A549 (cell line): ENCODE data around the gene NFE2. TPM values are rescaled to one million over a fixed set of nuclear protein-coding genes. Genes with fewer than 3 reads are reported as not detected.
"Not testable (repeated sequence)": the region's sequence is repeated elsewhere in the genome, so short reads cannot be mapped to it uniquely, and the experiment has no call there.

Source experiments
- ATAC-seq, 2 experiments: fragments of 200-7000 bp in 1 of 2; fragments of >200 bp in 1 of 2; cut with Nextera tagmentation in 1 of 2; cut with Tn5 transposase in 1 of 2; 3 replicates each; pipeline versions ENCODE4 v1.8.0 to v1.9.1; 2018 to 2020; ENCODE audit warnings: mild to moderate bottlenecking in 1 of 2, moderate library complexity in 1 of 2
- CTCF ChIA-PET: fragments of 300-600 bp; sonication (Branson Sonifier 250); formaldehyde crosslinking; extraction: SDS; loops from one replicate; lab custom pipeline; 2021; ENCODE audit warnings: antibody characterized with exemption, inconsistent platforms; lab: Yijun Ruan, JAX
- POLR2A ChIA-PET: fragments of 350-600 bp; formaldehyde crosslinking; extraction: SDS; loops from one replicate; lab custom pipeline; 2021; ENCODE audit warnings: antibody characterized with exemption, inconsistent platforms; lab: Yijun Ruan, JAX
- DNase-seq, 2 experiments: peaks; one replicate each; pipeline versions ENCODE4 v3.0.0 to v3.0.0-alpha.2; 2011 to 2016; ENCODE audit warnings: low read depth in 1 of 2, low spot score in 1 of 2
- FAIRE-seq: peaks from 2 replicates; lab custom pipeline; 2011; peaks lifted over from hg19 to GRCh38; lab: Jason Lieb, UNC
- H3K27ac ChIP-seq, 2 experiments: fragments of >200 bp; sonication (Bioruptor Twin); formaldehyde crosslinking; 3 replicates each; pipeline ENCODE4 v1.5.1; 2016 to 2017
- H3K4me1 ChIP-seq: fragments of >200 bp; sonication (Bioruptor Twin); formaldehyde crosslinking; 3 replicates; pipeline ENCODE4 v1.6.1; 2016
- H3K4me2 ChIP-seq: fragments of >200 bp; sonication (Bioruptor Twin); formaldehyde crosslinking; 3 replicates; pipeline ENCODE4 v1.6.1; 2016
- H3K4me3 ChIP-seq: fragments of >200 bp; sonication (Bioruptor Twin); formaldehyde crosslinking; 3 replicates; pipeline ENCODE4 v1.5.1; 2016
- H3K9me3 ChIP-seq: fragments of >200 bp; sonication (Bioruptor Twin); formaldehyde crosslinking; 3 replicates; pipeline ENCODE4 v1.6.1; 2016
- ATOH8 ChIP-seq: fragments of 250-450 bp; sonication (Bioruptor Pico); IDR thresholded peaks from 2 replicates; pipeline ENCODE4 v1.5.0; 2020; ENCODE audit warnings: low read depth, mild to moderate bottlenecking, moderate library complexity
- BHLHE40 ChIP-seq: IDR thresholded peaks from 2 replicates; pipeline ENCODE4 v1.6.1; 2012; ENCODE audit warnings: low read depth, low read length, inconsistent platforms
- CEBPB ChIP-seq, 2 experiments: fragments of >200 bp in 1 of 2; sonication (Bioruptor Twin) in 1 of 2; formaldehyde crosslinking in 1 of 2; IDR thresholded peaks; 2 replicates each; pipeline ENCODE4 v1.6.1; 2012 to 2016
- CHD2 ChIP-seq: fragments of 150-350 bp; IDR thresholded peaks from 2 replicates; pipeline ENCODE4 v1.6.1; 2014; ENCODE audit warnings: low read length; ENCODE audit not compliant: partially characterized antibody
- CTCF ChIP-seq: fragments of >200 bp; sonication (Bioruptor Twin); formaldehyde crosslinking; IDR thresholded peaks from 3 replicates; pipeline ENCODE4 v1.5.1; 2016
- ESRRA ChIP-seq: fragments of 150-350 bp; IDR thresholded peaks from 2 replicates; pipeline ENCODE4 v1.6.1; 2014; ENCODE audit warnings: mild to moderate bottlenecking, low read length, borderline replicate concordance
- FOSB ChIP-seq: fragments of 250-450 bp; sonication (Bioruptor Pico); IDR thresholded peaks from 2 replicates; pipeline ENCODE4 v1.5.0; 2020; ENCODE audit warnings: mild to moderate bottlenecking, moderate library complexity
- FOXS1 ChIP-seq: fragments of 250-450 bp; sonication (Bioruptor Pico); IDR thresholded peaks from 2 replicates; pipeline ENCODE4 v1.5.0; 2020; ENCODE audit warnings: mild to moderate bottlenecking, moderate library complexity
- HEYL ChIP-seq: fragments of 250-450 bp; sonication (Bioruptor Pico); IDR thresholded peaks from 2 replicates; pipeline ENCODE4 v1.8.0; 2021; ENCODE audit warnings: mild to moderate bottlenecking, moderate library complexity
- HMGXB4 ChIP-seq: fragments of 250-450 bp; sonication (Bioruptor Pico); IDR thresholded peaks from 2 replicates; pipeline ENCODE4 v1.5.0; 2021; ENCODE audit warnings: mild to moderate bottlenecking, moderate library complexity, borderline replicate concordance
- HOXA7 ChIP-seq: fragments of 250-450 bp; sonication (Bioruptor Pico); IDR thresholded peaks from 2 replicates; pipeline ENCODE4 v1.5.0; 2020; ENCODE audit warnings: mild to moderate bottlenecking, moderate library complexity
- JUN ChIP-seq, 2 experiments: fragments of >200 bp; sonication (Bioruptor Twin); formaldehyde crosslinking; IDR thresholded peaks; 2 replicates in 1 of 2; 3 replicates in 1 of 2; pipeline ENCODE4 v1.6.1; 2016 to 2017
- KDM5A ChIP-seq: fragments of 200-600 bp; sonication (generic); IDR thresholded peaks from 2 replicates; pipeline ENCODE4 v1.6.1; 2016; ENCODE audit warnings: antibody characterized with exemption, mild to moderate bottlenecking
- MAFK ChIP-seq: fragments of 450-650 bp; IDR thresholded peaks from 2 replicates; pipeline ENCODE4 v1.6.1; 2014; ENCODE audit not compliant: partially characterized antibody
- MAX ChIP-seq: IDR thresholded peaks from 2 replicates; pipeline ENCODE4 v1.6.1; 2012
- MYC ChIP-seq: IDR thresholded peaks from 2 replicates; pipeline ENCODE4 v1.6.1; 2012; ENCODE audit warnings: mild to moderate bottlenecking, inconsistent platforms, low read length, improper control_type of control experiment, borderline replicate concordance
- NPAS2 ChIP-seq: fragments of 250-450 bp; sonication (Bioruptor Pico); IDR thresholded peaks from 2 replicates; pipeline ENCODE4 v1.8.0; 2022; ENCODE audit warnings: mild to moderate bottlenecking, moderate library complexity, borderline replicate concordance
- PBX3 ChIP-seq: IDR thresholded peaks from 2 replicates; pipeline ENCODE4 v1.6.1; 2012
- PHF8 ChIP-seq: fragments of 200-600 bp; sonication (generic); IDR thresholded peaks from 2 replicates; pipeline ENCODE4 v1.6.1; 2016; ENCODE audit warnings: low read depth, mild to moderate bottlenecking, antibody characterized with exemption, moderate library complexity, borderline replicate concordance
- POLR2A ChIP-seq: IDR thresholded peaks from 2 replicates; pipeline ENCODE4 v1.6.1; 2012; ENCODE audit warnings: mild to moderate bottlenecking, low read length
- RFX5 ChIP-seq: fragments of 450-650 bp; IDR thresholded peaks from 2 replicates; pipeline ENCODE4 v1.7.1; 2014; ENCODE audit warnings: antibody characterized with exemption, mild to moderate bottlenecking, moderate library complexity
- SMC3 ChIP-seq: fragments of >200 bp; sonication (Bioruptor Twin); formaldehyde crosslinking; IDR thresholded peaks from 3 replicates; pipeline ENCODE4 v1.6.1; 2018; ENCODE audit warnings: inconsistent platforms
- TFCP2L1 ChIP-seq: fragments of 250-450 bp; sonication (Bioruptor Pico); IDR thresholded peaks from 2 replicates; pipeline ENCODE4 v1.5.0; 2021; ENCODE audit warnings: mild to moderate bottlenecking
- TP53 ChIP-seq: fragments of 250-450 bp; sonication (Bioruptor Pico); IDR thresholded peaks from 2 replicates; pipeline ENCODE4 v1.5.0; 2021; ENCODE audit warnings: mild to moderate bottlenecking, moderate library complexity
- WGBS: methylation state at CpG from one replicate; pipeline ENCODE4 v1.1.6; 2017; ENCODE audit errors: missing lambda C conversion rate; 5-methylcytosine and 5-hydroxymethylcytosine counted together
- polyA plus RNA-seq, 4 experiments: library from polyadenylated mRNA; depleted of rRNA in 3 of 4; stranded (reverse); fragments of >200 nt; fragmentation: RNase III in 1 of 4; extraction: RNeasy Plus Mini Kit Qiagen cat#74134 plus additional on column Dnase treatment in 1 of 4; gene quantifications; 2 replicates in 3 of 4; 3 replicates in 1 of 4; pipeline ENCODE4 v1.2.3, GENCODE V29; 2011 to 2017

The NFE2 gene
- polyA plus RNA-seq, 2 of the 4 experiments (the other 2 are of a cell fraction), result 0.30 to 0.52 TPM

GRCh38 chr12:54325442-54326109, 24.8 kb upstream of the NFE2 start:
- Histone ChIP-seq H3K4me3 (peak overlapping the region; percentile 74), H3K4me2 (peak overlapping the region; percentile 59), H3K27ac (peak overlapping the region; percentile 85 to 91), H3K4me1 (peaks cover 48% of the 10 kb centered on the region)
- CTCF ChIA-PET, result interaction anchor here (0.6 to 10.2 kb wide), 42 partner anchors 10 to 113 kb away, joined by 3 to 100 read pairs (median 5); partner anchors contain the start of genes CBX5 and NFE2
- 2% methylated on average over 22 of the region's 22 CpGs for WGBS
- ATAC-seq, FAIRE-seq, H3K9me3 ChIP-seq: not testable (repeated sequence)
- peak in 1 of 2 experiments; percentile 39 for DNase-seq
- TF ChIP-seq FOSB, result peak; percentile 2; the same call in 1 of the 2 replicates
- peak; percentile 52; the same call in 1 of the 2 replicates for TF ChIP-seq KDM5A
- TF ChIP-seq MAX, result peak; percentile 70
- TF ChIP-seq PHF8, result 0 out of 2 replicates have a peak, but pooled peaks have one; percentile 12
- TF ChIP-seq MYC, result peak; percentile 74
- TF ChIP-seq HEYL (CRISPR knock-in tag), result 0 out of 2 replicates have a peak, but pooled peaks have one; percentile 44
- POLR2A ChIA-PET, result interaction anchor here (0.6 to 3.2 kb wide), 10 partner anchors 11 to 74 kb away, joined by 3 to 40 read pairs (median 8); partner anchors contain the start of genes CBX5, HNRNPA1 and NFE2

- DNase-seq (peak; percentile 98 to 100), FAIRE-seq (peak; percentile 77), ATAC-seq (peak; percentile 97 to 98)
- Histone ChIP-seq H3K4me3 (peak within 1 kb of the TSS; percentile 74), H3K9me3 (no peaks in the 10 kb centered on the region), H3K27ac (peak within 1 kb of the TSS; percentile 85 to 91), H3K4me1 (peaks cover 40% of the 10 kb centered on the region), H3K4me2 (peak within 1 kb of the TSS; percentile 72)
- ChIA-PET POLR2A (interaction anchor here (0.6 to 3.2 kb wide), 12 partner anchors 12 to 105 kb away, joined by 3 to 40 read pairs (median 5); partner anchors contain the start of genes CBX5, HNRNPA1 and NFE2), CTCF (interaction anchor here (0.6 to 10.2 kb wide), 49 partner anchors 10 to 316 kb away, joined by 3 to 100 read pairs (median 5); partner anchors contain the start of genes CBX5, HOXC8 and NFE2)
- WGBS, result 2% methylated on average over 34 of the region's 34 CpGs
- peak; percentile 71; the same call in 1 of the 2 replicates for TF ChIP-seq HOXA7 (CRISPR knock-in tag)
- peak; percentile 90; the same call in 1 of the 2 replicates for TF ChIP-seq FOSB
- no peak for TF ChIP-seq NPAS2
- peak; percentile 98 for TF ChIP-seq PHF8
- TF ChIP-seq MAFK, result peak; percentile 6
- peak; percentile 75 to 82; a peak in 3 of 5 replicates for TF ChIP-seq JUN (IDR thresholded peaks at IDR 0.05)
- TF ChIP-seq KDM5A, result peak; percentile 94
- no peak for TF ChIP-seq BHLHE40
- peak; percentile 26; the same call in 1 of the 2 replicates for TF ChIP-seq ESRRA
- TF ChIP-seq CEBPB (IDR thresholded peaks at IDR 0.05), result no peak
- peak; percentile 87 for TF ChIP-seq POLR2A
- peak; percentile 26 for TF ChIP-seq CHD2
- TF ChIP-seq TFCP2L1 (CRISPR knock-in tag), result 0 out of 2 replicates have a peak, but pooled peaks have one; percentile 47
- peak; percentile 91 for TF ChIP-seq RFX5
- TF ChIP-seq CTCF, result peak; percentile 96
- 0 out of 2 replicates have a peak, but pooled peaks have one; percentile 30 for TF ChIP-seq FOXS1 (CRISPR knock-in tag)
- no peak for TF ChIP-seq ATOH8
- TF ChIP-seq PBX3, result peak; percentile 91
- peak; percentile 49; the same call in 1 of the 2 replicates for TF ChIP-seq MAX
- TF ChIP-seq HMGXB4 (CRISPR knock-in tag), result peak; percentile 89; the same call in 1 of the 2 replicates
- TF ChIP-seq TP53 (CRISPR knock-in tag), result peak; percentile 84; the same call in 1 of the 2 replicates
- peak; percentile 62 for TF ChIP-seq SMC3
These were observed 24.0 kb upstream of the NFE2 start, which contains the start of gene COPZ1 for GRCh38 chr12:54324617-54325441. TSS of gene COPZ1 (plus strand) at chr12:54325131. CDS start at chr12:54325164, 33 bp downstream.
